Heart right ventricle (tissue), 16 donors: ENCODE data around the gene PPM1E. TPM values are rescaled to one million over a fixed set of nuclear protein-coding genes. Genes with fewer than 3 reads are reported as not detected.

ENCODE experiments used
- ATAC-seq, 8 donors: fragments of 200-7000 bp; cut with Tn5 transposase; one replicate each; pipeline ENCODE4 v1.9.1; 2020; ENCODE audit warnings: mild to moderate bottlenecking in 8 of 8, moderate library complexity in 8 of 8, moderate number of reproducible peaks in 1 of 8
- DNase-seq, 2 donors: peaks; one replicate each; pipeline ENCODE4 v3.0.0-alpha.2; 2020
- H3K27ac ChIP-seq, 10 donors: fragments of 200-600 bp; sonication (generic) in 2 of 10; one replicate each; pipeline versions ENCODE4 v1.5.0 to v1.8.0; 2020 to 2022; ENCODE audit warnings: mild to moderate bottlenecking in 3 of 10
- H3K27me3 ChIP-seq, 7 donors: fragments of 200-600 bp; one replicate each; pipeline ENCODE4 v1.8.0; 2021 to 2022; ENCODE audit warnings: mild to moderate bottlenecking in 2 of 7
- H3K36me3 ChIP-seq, 9 donors: fragments of 200-600 bp; sonication (generic) in 1 of 9; one replicate each; pipeline versions ENCODE4 v1.5.0 to v1.8.0; 2020 to 2022; ENCODE audit warnings: mild to moderate bottlenecking in 2 of 9
- H3K4me1 ChIP-seq, 9 donors: fragments of 200-600 bp; sonication (generic) in 1 of 9; one replicate each; pipeline versions ENCODE4 v1.5.0 to v1.8.0; 2020 to 2022; ENCODE audit warnings: mild to moderate bottlenecking in 4 of 9
- H3K4me3 ChIP-seq, 10 donors: fragments of 200-600 bp; sonication (generic) in 2 of 10; one replicate each; pipeline versions ENCODE4 v1.5.0 to v1.8.0; 2020 to 2022; ENCODE audit warnings: mild to moderate bottlenecking in 7 of 10, moderate library complexity in 2 of 10
- H3K9me3 ChIP-seq, 11 donors: fragments of 200-600 bp in 10 of 11; sonication (generic) in 2 of 11; one replicate each; pipeline versions ENCODE4 v1.5.0 to v1.8.0; 2013 to 2022; ENCODE audit warnings: mild to moderate bottlenecking in 2 of 11, control low read depth in 1 of 11, moderate library complexity in 1 of 11
- WGBS, 2 donors: extraction: QIAGEN DNeasy Blood & Tissue Kit; methylation state at CpG; one replicate each; pipeline ENCODE4 v1.1.7; 2013; ENCODE audit warnings: inconsistent platforms in 1 of 2; 5-methylcytosine and 5-hydroxymethylcytosine counted together
- intact Hi-C, 10 donors: fragments of 100-400 bp; cut with DNase I; formaldehyde crosslinking; loops; one replicate each; pipeline versions ENCODE4 v1.11.1 to v1.14.2; 2022
- polyA plus RNA-seq, 2 donors: library from polyadenylated mRNA; stranded (reverse); fragments of 200-250 nt; gene quantifications; one replicate each; pipeline ENCODE4 v1.2.3, GENCODE V29; 2013
- total RNA-seq, 10 donors: library from RNA; stranded (reverse); fragmentation: NEBNext Ultra II Directional in 3 of 10; extraction: Animal tissue kit (Norgen Biotek cat#: 25700) in 3 of 10; gene quantifications; one replicate each; pipeline versions ENCODE4 v1.2.1 to v1.2.4, GENCODE V29; 2021 to 2023
- TF ChIP-seq, protein P1 (sequence below), 9 donors: fragments of 200-600 bp; sonication (generic) in 2 of 9; IDR thresholded peaks; one replicate each; pipeline versions ENCODE4 v1.5.0 to v1.8.0; 2021 to 2022; ENCODE audit warnings: antibody characterized with exemption in 9 of 9, mild to moderate bottlenecking in 5 of 9, moderate library complexity in 1 of 9
- donor health status: Arrhythmogenic right ventricular cardiomyopathy.
- donor health status: ischemic (EF 13 %, LVEDD 7.1; RV severe dilation, severe dysfunction).
- donor health status: healthy with polysubstance abuse.
- donor health status: DM: no; HTN: yes; CAD: no.
- donor health status: DM: no; HTN: no; CAD: no.
- donor health status: ischemic (EF 25% LVEDD 6.9; RV normal size, moderate dysfunction).
- donor health status: ischemic (EF 25% LVEDD 5.7; RV mildly dilated, moderate dysfunction).
- donor health status: healthy.
- donor health status: DM: yes; HTN: yes; CAD: no.
- donor health status: Ischemic cardiomyopathy.
- donor health status: ischemic (EF 35%, LVEDD 5.7; RV mildly dilated, moderate dysfunction).
- donor health status: nonischemic (EF 11% LVEDD 7.7; RV severe dilation, severe dysfunction).
- donor health status: DM: yes; HTN: yes; CAD: no.
- donor health status: PGD.
- donor health status: ischemic (EF 29% LVEDD 5.4; RV normal size, mild dysfunction).
- donor health status: nonischemic (EF 23%, LVEDD 6.1; RV moderate dilation, normal function).

The PPM1E gene
- total and polyA plus RNA-seq, 12 donors: 0.14 to 3.1 (median 0.41) TPM

DNA sequence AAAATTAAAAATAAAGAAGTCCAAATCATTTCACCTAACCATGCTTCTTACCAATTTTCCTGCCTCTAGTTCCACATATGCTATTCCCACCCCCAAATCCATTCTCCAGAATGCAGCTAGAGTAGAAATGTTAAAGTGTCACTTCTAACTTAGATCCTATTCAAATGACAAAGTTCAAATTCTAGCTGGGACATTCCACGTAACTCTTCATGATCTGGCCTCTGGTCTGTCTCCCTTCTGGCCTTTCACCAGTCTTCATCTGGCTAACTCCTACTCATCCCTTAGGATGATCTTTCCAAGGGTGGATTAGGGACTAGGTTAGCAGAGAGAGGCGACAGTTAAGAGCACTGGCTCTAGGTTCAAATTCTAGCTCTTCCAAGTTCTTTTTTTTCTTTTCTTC, 253.1 kb downstream of the PPM1E start:
- ATAC-seq (no peak), DNase-seq (no peak)
- H3K27ac ChIP-seq: peak overlapping the region in 1 of 10 donors; percentile 16
- H3K36me3 ChIP-seq: peaks cover 0 to 64% (median 12%) of the 10 kb centered on the region in 9 donors
- H3K27me3 ChIP-seq: no peaks in the 10 kb centered on the region
- intact Hi-C loops: loop anchor here in 7 of 10 donors (5.0 to 10.0 kb wide), 7 partner anchors 294 to 491 kb away; no protein-coding TSS in a partner anchor
- WGBS, 2 donors: 95 to 96% methylated on average over 2 of the region's 2 CpGs
- no peaks in the 10 kb centered on the region for H3K9me3 ChIP-seq
- TF ChIP-seq, protein P1, sequence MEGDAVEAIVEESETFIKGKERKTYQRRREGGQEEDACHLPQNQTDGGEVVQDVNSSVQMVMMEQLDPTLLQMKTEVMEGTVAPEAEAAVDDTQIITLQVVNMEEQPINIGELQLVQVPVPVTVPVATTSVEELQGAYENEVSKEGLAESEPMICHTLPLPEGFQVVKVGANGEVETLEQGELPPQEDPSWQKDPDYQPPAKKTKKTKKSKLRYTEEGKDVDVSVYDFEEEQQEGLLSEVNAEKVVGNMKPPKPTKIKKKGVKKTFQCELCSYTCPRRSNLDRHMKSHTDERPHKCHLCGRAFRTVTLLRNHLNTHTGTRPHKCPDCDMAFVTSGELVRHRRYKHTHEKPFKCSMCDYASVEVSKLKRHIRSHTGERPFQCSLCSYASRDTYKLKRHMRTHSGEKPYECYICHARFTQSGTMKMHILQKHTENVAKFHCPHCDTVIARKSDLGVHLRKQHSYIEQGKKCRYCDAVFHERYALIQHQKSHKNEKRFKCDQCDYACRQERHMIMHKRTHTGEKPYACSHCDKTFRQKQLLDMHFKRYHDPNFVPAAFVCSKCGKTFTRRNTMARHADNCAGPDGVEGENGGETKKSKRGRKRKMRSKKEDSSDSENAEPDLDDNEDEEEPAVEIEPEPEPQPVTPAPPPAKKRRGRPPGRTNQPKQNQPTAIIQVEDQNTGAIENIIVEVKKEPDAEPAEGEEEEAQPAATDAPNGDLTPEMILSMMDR (IDR thresholded peaks at IDR 0.05): no peak
- peaks cover 0 to 13% (median 6%) of the 10 kb centered on the region in 9 donors for H3K4me1 ChIP-seq
- H3K4me3 ChIP-seq: no peak overlapping the region

DNA sequence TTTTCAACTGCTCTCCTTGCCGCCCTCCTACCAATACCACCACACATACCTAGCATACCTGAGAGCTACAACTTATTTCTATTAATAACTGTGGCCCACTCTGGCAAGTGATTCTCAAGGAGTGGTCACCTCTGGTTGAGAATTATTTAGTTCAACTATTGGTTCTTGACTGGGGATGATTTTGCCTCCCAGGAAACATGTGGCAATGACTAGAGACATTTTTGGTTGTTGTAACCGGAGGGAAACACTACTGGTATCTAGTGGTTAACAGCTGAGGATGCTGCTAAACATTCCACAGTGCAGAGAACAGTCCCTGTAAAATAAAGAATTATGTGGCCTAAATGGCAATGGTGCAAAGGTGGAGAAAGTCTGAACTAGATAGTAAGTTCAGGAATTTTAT, 254.4 kb downstream of the PPM1E start:
- TF ChIP-seq, protein P1 (IDR thresholded peaks at IDR 0.05): no peak
- Histone ChIP-seq H3K27ac (no peak overlapping the region), H3K36me3 (peaks cover 0 to 77% (median 12%) of the 10 kb centered on the region in 9 donors), H3K4me3 (no peak overlapping the region), H3K27me3 (no peaks in the 10 kb centered on the region), H3K4me1 (peaks cover 0 to 13% (median 5%) of the 10 kb centered on the region in 9 donors), H3K9me3 (no peaks in the 10 kb centered on the region)
- intact Hi-C loops: no loop called here
- 74 to 84% methylated on average over 2 of the region's 2 CpGs for WGBS, 2 donors
- DNase-seq (no peak), ATAC-seq (no peak)

DNA sequence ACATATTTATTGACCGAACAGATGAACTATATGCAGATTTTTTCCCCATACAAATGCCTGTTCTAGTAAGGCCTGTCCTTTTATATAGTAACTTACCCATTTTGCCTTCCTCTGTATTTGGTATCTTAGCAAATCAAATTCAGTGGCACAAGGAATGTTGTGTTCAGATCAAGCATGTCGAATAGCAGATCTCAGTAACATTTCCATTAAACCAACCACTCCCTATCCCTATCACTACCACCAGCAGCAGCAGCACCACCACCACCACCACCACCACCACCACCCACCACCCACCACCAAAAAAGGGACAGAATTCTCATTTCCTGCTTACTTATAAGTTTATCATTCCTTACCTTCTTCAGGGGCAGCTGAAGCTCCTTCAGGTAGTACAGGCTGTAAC, 256.3 kb downstream of the PPM1E start:
- no peak for ATAC-seq
- TF ChIP-seq, protein P1 (IDR thresholded peaks at IDR 0.05): no peak
- Histone ChIP-seq H3K27ac (no peak overlapping the region), H3K9me3 (no peaks in the 10 kb centered on the region), H3K4me3 (no peak overlapping the region), H3K27me3 (no peaks in the 10 kb centered on the region), H3K36me3 (peaks cover 0 to 91% (median 12%) of the 10 kb centered on the region in 9 donors), H3K4me1 (peaks cover 0 to 13% (median 5%) of the 10 kb centered on the region in 9 donors)
- DNase-seq: no peak
- WGBS, 2 donors: 92 to 96% methylated on average over 2 of the region's 2 CpGs
- intact Hi-C loops: no loop called here

DNA sequence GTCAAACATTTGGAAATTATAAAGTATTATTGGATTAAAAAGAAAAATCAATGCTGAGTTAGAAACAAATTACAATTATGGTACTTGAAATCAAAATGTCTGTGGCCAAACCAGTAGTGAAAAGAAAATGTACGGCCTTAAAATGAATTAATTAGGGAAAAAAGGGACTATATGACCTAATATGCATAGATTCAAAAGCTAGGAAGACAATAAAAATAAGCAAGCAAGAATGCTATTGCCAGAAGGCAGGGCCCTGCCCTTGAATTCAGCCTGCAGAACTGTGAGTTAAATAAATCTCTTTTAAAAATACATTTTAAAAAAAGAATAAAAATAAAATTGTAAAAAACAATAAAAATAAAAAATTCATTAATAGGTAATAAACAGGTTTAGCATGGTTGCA, 262.4 kb downstream of the PPM1E start:
- DNase-seq: no peak
- no peaks in the 10 kb centered on the region for H3K4me1 ChIP-seq
- intact Hi-C loops: no loop called here
- no peak overlapping the region for H3K4me3 ChIP-seq
- WGBS, 2 donors: 89 to 90% methylated on average over 1 of the region's 1 CpG
- no peaks in the 10 kb centered on the region for H3K27me3 ChIP-seq
- TF ChIP-seq, protein P1 (IDR thresholded peaks at IDR 0.05): no peak
- peaks cover 0 to 4% (median 0%) of the 10 kb centered on the region in 11 donors for H3K9me3 ChIP-seq
- no peak overlapping the region for H3K27ac ChIP-seq
- H3K36me3 ChIP-seq: peaks cover 0 to 54% (median 4%) of the 10 kb centered on the region in 9 donors
- no peak for ATAC-seq
